H1 (cell line): ENCODE measurements around the gene DNAH10. TPM values are rescaled to one million over a fixed set of nuclear protein-coding genes. Genes with fewer than 3 reads are reported as not detected.

Source experiments
- CTCF ChIA-PET: fragments of 300-600 bp; sonication (Branson Sonifier 250); formaldehyde crosslinking; loops from one replicate; lab custom pipeline; 2021; ENCODE audit not compliant: partially characterized antibody; lab: Charles Lee
- POLR2A ChIA-PET: fragments of 300-600 bp; sonication (Branson Sonifier 250); formaldehyde crosslinking; loops from one replicate; lab custom pipeline; 2021; ENCODE audit warnings: inconsistent platforms; ENCODE audit not compliant: partially characterized antibody; lab: Charles Lee
- DNase-seq, 2 experiments: peaks; one replicate each; pipeline versions ENCODE4 v3.0.0 to v3.0.0-alpha.2; 2010 to 2022; ENCODE audit warnings: low spot score in 2 of 2, low read depth in 1 of 2, mixed read lengths in 1 of 2
- FAIRE-seq: peaks from 2 replicates; lab custom pipeline; 2011; peaks lifted over from hg19 to GRCh38; lab: Jason Lieb, UNC
- H2AFZ ChIP-seq: 2 replicates; pipeline ENCODE4 v1.8.1; 2012; ENCODE audit warnings: low read length, inconsistent platforms
- H2AK5ac ChIP-seq: 2 replicates; pipeline ENCODE4 v1.6.1; 2013; ENCODE audit warnings: low read depth, low read length
- H2BK120ac ChIP-seq: replicated peaks from 2 replicates; pipeline ENCODE3; 2013; ENCODE audit warnings: low read depth, low read length, inconsistent platforms
- H2BK12ac ChIP-seq: 2 replicates; pipeline ENCODE4 v1.6.1; 2013; ENCODE audit warnings: low read depth, low read length
- H2BK15ac ChIP-seq: 2 replicates; pipeline ENCODE4 v1.6.1; 2013; ENCODE audit warnings: low read length
- H2BK20ac ChIP-seq: 2 replicates; pipeline ENCODE4 v1.6.1; 2013; ENCODE audit warnings: low read length
- H2BK5ac ChIP-seq: 2 replicates; pipeline ENCODE4 v1.6.1; 2013; ENCODE audit warnings: low read depth, low read length
- H3K14ac ChIP-seq: 2 replicates; pipeline ENCODE4 v1.6.1; 2013; ENCODE audit warnings: inconsistent platforms; ENCODE audit not compliant: insufficient read length
- H3K18ac ChIP-seq: 2 replicates; pipeline ENCODE4 v1.6.1; 2013; ENCODE audit warnings: low read length; ENCODE audit errors: extremely low read depth
- H3K23ac ChIP-seq: 2 replicates; pipeline ENCODE4 v1.6.1; 2013; ENCODE audit warnings: inconsistent platforms; ENCODE audit not compliant: insufficient read length
- H3K23me2 ChIP-seq: 2 replicates; pipeline ENCODE4 v1.6.1; 2013; ENCODE audit warnings: low read depth, low read length
- H3K27ac ChIP-seq: 2 replicates; pipeline ENCODE4 v1.6.1; 2011; ENCODE audit warnings: low read depth, low read length, inconsistent platforms
- H3K27me3 ChIP-seq, 4 experiments: replicated peaks in 1 of 4; 1 replicate in 1 of 4; 2 replicates in 3 of 4; pipeline versions ENCODE4 v1.6.1 to v1.8.1; 2011 to 2013; ENCODE audit warnings: low read length in 3 of 4, mild to moderate bottlenecking in 3 of 4, inconsistent platforms in 2 of 4, mixed read lengths in 2 of 4, moderate library complexity in 1 of 4; ENCODE audit not compliant: control insufficient read depth in 3 of 4, insufficient read depth in 3 of 4; ENCODE audit errors: extremely low read depth in 1 of 4
- H3K36me3 ChIP-seq, 4 experiments: 2 replicates each; pipeline versions ENCODE4 v1.6.1 to v1.8.1; 2011 to 2013; ENCODE audit warnings: mild to moderate bottlenecking in 4 of 4, low read length in 3 of 4, moderate library complexity in 2 of 4, control low read depth in 1 of 4, inconsistent platforms in 1 of 4; ENCODE audit not compliant: insufficient read depth in 4 of 4, control insufficient read depth in 2 of 4
- H3K4ac ChIP-seq: replicated peaks from 2 replicates; pipeline ENCODE3; 2013; ENCODE audit warnings: low read length, low read depth, mixed read lengths, inconsistent platforms; ENCODE audit not compliant: insufficient read length
- H3K4me1 ChIP-seq, 4 experiments: replicated peaks in 1 of 4; 1 replicate in 1 of 4; 2 replicates in 3 of 4; pipeline versions ENCODE4 v1.6.1 to v1.8.1; 2011 to 2013; ENCODE audit warnings: low read length in 3 of 4, inconsistent platforms in 2 of 4, mixed read lengths in 1 of 4; ENCODE audit not compliant: insufficient read depth in 4 of 4, control insufficient read depth in 3 of 4
- H3K4me2 ChIP-seq, 2 experiments: 2 replicates each; pipeline versions ENCODE4 v1.6.1 to v1.8.1; 2011 to 2013; ENCODE audit warnings: low read depth in 2 of 2, low read length in 2 of 2, control low read depth in 1 of 2, inconsistent platforms in 1 of 2, mild to moderate bottlenecking in 1 of 2; ENCODE audit not compliant: insufficient read depth in 1 of 2
- H3K4me3 ChIP-seq, 4 experiments: fragments of 200-600, 300-600 bp in 1 of 4; sonication (generic), shearing (Covaris generic), sonication (Bioruptor Twin) in 1 of 4; 2 replicates each; pipeline versions ENCODE4 v1.5.1 to v1.8.1; 2011 to 2016; ENCODE audit warnings: low read length in 4 of 4, low read depth in 3 of 4, control low read depth in 2 of 4, inconsistent platforms in 2 of 4, mild to moderate bottlenecking in 2 of 4, mixed read lengths in 1 of 4, moderate library complexity in 1 of 4; ENCODE audit not compliant: insufficient read depth in 2 of 4; ENCODE audit errors: extremely low read depth in 1 of 4
- H3K56ac ChIP-seq: replicated peaks from 2 replicates; pipeline ENCODE3; 2013; ENCODE audit warnings: low read depth, mild to moderate bottlenecking, mixed read lengths, low read length, inconsistent platforms; ENCODE audit not compliant: insufficient read length
- H3K79me1 ChIP-seq: 2 replicates; pipeline ENCODE4 v1.6.1; 2013; ENCODE audit warnings: low read depth, low read length, control low read depth
- H3K79me2 ChIP-seq, 2 experiments: 2 replicates each; pipeline versions ENCODE4 v1.6.1 to v1.8.1; 2012 to 2013; ENCODE audit warnings: low read length in 2 of 2, mild to moderate bottlenecking in 2 of 2, inconsistent platforms in 1 of 2; ENCODE audit not compliant: insufficient read depth in 2 of 2, control insufficient read depth in 1 of 2
- H3K9ac ChIP-seq, 4 experiments: replicated peaks in 1 of 4; 1 replicate in 1 of 4; 2 replicates in 3 of 4; pipeline versions ENCODE4 v1.6.1 to v1.8.1; 2011 to 2013; ENCODE audit warnings: low read depth in 3 of 4, low read length in 3 of 4, control low read depth in 2 of 4, mild to moderate bottlenecking in 2 of 4, moderate library complexity in 2 of 4, inconsistent platforms in 1 of 4; ENCODE audit errors: extremely low read depth in 1 of 4
- H3K9me3 ChIP-seq, 2 experiments: 2 replicates each; pipeline versions ENCODE4 v1.6.1 to v1.8.1; 2012 to 2013; ENCODE audit warnings: mild to moderate bottlenecking in 2 of 2, moderate library complexity in 2 of 2, control low read depth in 1 of 2, inconsistent platforms in 1 of 2, low read depth in 1 of 2, low read length in 1 of 2, mixed read lengths in 1 of 2; ENCODE audit not compliant: insufficient read depth in 2 of 2
- H4K20me1 ChIP-seq, 2 experiments: replicated peaks in 1 of 2; 2 replicates each; pipeline versions ENCODE3 to v1.8.1; 2011 to 2013; ENCODE audit warnings: inconsistent platforms in 2 of 2, low read length in 2 of 2, mild to moderate bottlenecking in 1 of 2; ENCODE audit not compliant: insufficient read depth in 2 of 2, control insufficient read depth in 1 of 2
- H4K5ac ChIP-seq: 2 replicates; pipeline ENCODE4 v1.6.1; 2013; ENCODE audit warnings: low read length, low read depth, mixed read lengths, inconsistent platforms; ENCODE audit not compliant: insufficient read length
- H4K8ac ChIP-seq: 2 replicates; pipeline ENCODE4 v1.8.0; 2013; ENCODE audit warnings: mild to moderate bottlenecking, moderate library complexity, low read length, inconsistent platforms; ENCODE audit not compliant: insufficient read depth; ENCODE audit errors: extremely low read depth
- H4K91ac ChIP-seq: replicated peaks from 2 replicates; pipeline ENCODE3; 2013; ENCODE audit warnings: low read length, mixed read lengths, inconsistent platforms; ENCODE audit not compliant: insufficient read length
- CBX5 ChIP-seq: fragments of 300-800, 300-1000 bp; sonication (generic); IDR thresholded peaks from 2 replicates; pipeline ENCODE4 v1.7.1; 2016; ENCODE audit warnings: antibody characterized with exemption, low read length, low read depth
- FOSL1 ChIP-seq: IDR thresholded peaks from 2 replicates; pipeline ENCODE4 v1.6.1; 2011; ENCODE audit warnings: mild to moderate bottlenecking, low read depth, low read length, moderate library complexity; ENCODE audit not compliant: insufficient read depth
- KDM1A ChIP-seq: fragments of 200-600, 300-600 bp; sonication (generic); IDR thresholded peaks from 2 replicates; pipeline ENCODE4 v1.7.1; 2016; ENCODE audit warnings: mild to moderate bottlenecking, low read length, borderline replicate concordance
- KDM5A ChIP-seq: fragments of 200-600 bp; IDR thresholded peaks from 2 replicates; pipeline ENCODE4 v1.7.1; 2012; ENCODE audit warnings: mild to moderate bottlenecking, low read length, inconsistent platforms, mixed read lengths
- POLR2A ChIP-seq, 2 experiments: IDR thresholded peaks; 1 replicate in 1 of 2; 2 replicates in 1 of 2; pipeline ENCODE4 v1.6.1; 2011; ENCODE audit warnings: low read depth in 2 of 2, low read length in 2 of 2, mild to moderate bottlenecking in 2 of 2; ENCODE audit errors: control extremely low read depth in 1 of 2
- RAD21 ChIP-seq, 2 experiments: IDR thresholded peaks in 1 of 2; conservative IDR thresholded peaks in 1 of 2; 2 replicates each; pipeline ENCODE4 v1.6.1; 2011; ENCODE audit warnings: low read depth in 2 of 2, low read length in 2 of 2, improper control_type of control experiment in 1 of 2, inconsistent platforms in 1 of 2, mild to moderate bottlenecking in 1 of 2, moderate library complexity in 1 of 2
- SAP30 ChIP-seq: fragments of 300-600 bp; sonication (generic); IDR thresholded peaks from 2 replicates; pipeline ENCODE4 v1.7.1; 2012; ENCODE audit warnings: low read length, moderate library complexity, mild to moderate bottlenecking, inconsistent platforms; ENCODE audit not compliant: insufficient read depth, insufficient replicate concordance
- SP2 ChIP-seq: IDR thresholded peaks from 2 replicates; pipeline ENCODE4 v1.6.1; 2012; ENCODE audit warnings: mild to moderate bottlenecking, low read length, inconsistent platforms
- TCF12 ChIP-seq: IDR thresholded peaks from 2 replicates; pipeline ENCODE4 v1.6.1; 2011; ENCODE audit warnings: low read depth, mild to moderate bottlenecking, low read length
- USF2 ChIP-seq: IDR thresholded peaks from 2 replicates; pipeline ENCODE4 v1.6.1; 2011; ENCODE audit warnings: low read length, improper control_type of control experiment
- YY1 ChIP-seq: IDR thresholded peaks from 2 replicates; pipeline ENCODE4 v1.6.1; 2011; ENCODE audit warnings: low read depth, mild to moderate bottlenecking, low read length
- WGBS, 2 experiments: shearing (Covaris generic) in 1 of 2; methylation state at CpG; one replicate each; pipeline versions ENCODE4 v1.1.6 to v1.1.7; 2013 to 2015; ENCODE audit warnings: low lambda C conversion rate in 2 of 2, mixed read lengths in 2 of 2, inconsistent platforms in 1 of 2, low coverage in 1 of 2, missing lambda C conversion rate in 1 of 2; ENCODE audit not compliant: insufficient replicate concordance in 2 of 2, insufficient coverage in 1 of 2, insufficient read length in 1 of 2; ENCODE audit errors: extremely low coverage in 1 of 2, missing lambda C conversion rate in 1 of 2; 5-methylcytosine and 5-hydroxymethylcytosine counted together
- polyA plus RNA-seq, 7 experiments: library from polyadenylated mRNA; depleted of rRNA in 3 of 7; stranded (reverse) in 5 of 7; unstranded in 2 of 7; fragments of >200 nt in 5 of 7; fragments of 200-250 nt in 2 of 7; gene quantifications; 1 replicate in 5 of 7; 2 replicates in 1 of 7; 4 replicates in 1 of 7; pipeline versions ENCODE4 v1.2.1 to v1.2.3, GENCODE V29; 2011 to 2013; ENCODE audit warnings: missing spikeins in 2 of 7, mixed read lengths in 2 of 7
- total RNA-seq: library from RNA; stranded (reverse); fragmentation: NEBNext Ultra II Directional; extraction: Animal tissue kit (Norgen Biotek cat#: 25700); gene quantifications from 2 replicates; pipeline ENCODE4 v1.2.1, GENCODE V29; 2021

The DNAH10 gene
- total and polyA plus RNA-seq, 2 of the 8 experiments (the other 6 are each of a cell fraction or from before 2014, with no cell fraction given), result 0.02 to 0.24 TPM

GRCh38 chr12:123939716-123940626, 177.9 kb downstream of the DNAH10 start:
- no peak overlapping the region for H3K56ac ChIP-seq
- TF ChIP-seq KDM1A (no peak), SP2 (no peak), RAD21 (IDR thresholded peaks at IDR 0.05 in 1 of 2, conservative IDR thresholded peaks at IDR 0.05 in 1 of 2; ENCODE audit: low read depth in 2 of 2, low read length in 2 of 2) (no peak), FOSL1 (no peak), POLR2A (IDR thresholded peaks at IDR 0.05; ENCODE audit: control extremely low read depth in 1 of 2, low read depth in 2 of 2, low read length in 2 of 2) (no peak), CBX5 (no peak), SAP30 (no peak), KDM5A (no peak), YY1 (no peak), USF2 (no peak), TCF12 (no peak)

More at GRCh38 chr12:123939716-123940626, 177.9 kb downstream of the DNAH10 start:
- Histone ChIP-seq H3K27me3 (peaks cover 0 to 2% (median under 1%) of the 10 kb centered on the region in 4 experiments; a peak in 1 of 7 replicates), H4K5ac (no peak overlapping the region), H3K4me3 (no peak overlapping the region), H3K23ac (no peak overlapping the region), H2AFZ (no peak overlapping the region), H4K8ac (no peak overlapping the region), H2AK5ac (no peak overlapping the region), H2BK12ac (no peak overlapping the region), H2BK5ac (no peak overlapping the region), H2BK120ac (no peak overlapping the region), H3K4me1 (no peaks in the 10 kb centered on the region), H3K79me2 (no peaks in the 10 kb centered on the region), H3K79me1 (no peaks in the 10 kb centered on the region), H3K27ac (no peak overlapping the region), H2BK15ac (no peak overlapping the region), H3K4ac (no peak overlapping the region), H3K14ac (no peak overlapping the region), H4K20me1 (no peaks in the 10 kb centered on the region), H3K23me2 (no peaks in the 10 kb centered on the region), H3K4me2 (no peak overlapping the region), H3K9me3 (no peaks in the 10 kb centered on the region), H4K91ac (no peak overlapping the region), H3K36me3 (no peaks in the 10 kb centered on the region), H3K18ac (no peak overlapping the region), H3K9ac (no peak overlapping the region), H2BK20ac (no peak overlapping the region)
- ChIA-PET POLR2A (no interaction called here), CTCF (interaction anchor here (0.7 to 5.2 kb wide), 25 partner anchors 9 to 376 kb away, joined by 3 to 27 read pairs (median 5); no protein-coding TSS in a partner anchor)
- no peak for FAIRE-seq
- no peak for DNase-seq
- 83% methylated on average over 16 of the region's 16 CpGs; no CpG with 5 or more reads in 1 of the 2 experiments for WGBS, 2 experiments
